A673 (cell line): ENCODE data around the gene EPHB3. TPM values are rescaled to one million over a fixed set of nuclear protein-coding genes. Genes with fewer than 3 reads are reported as not detected.
A peak's percentile ranks its signal among the peaks of the same experiment; 100 is the strongest.

ENCODE experiments used
- BruUV-seq: library from RNA; stranded (reverse); fragments of 400-500 nt; replicated peaks from 2 replicates; lab custom pipeline; 2021; lab: Mats Ljungman, UMichigan
- CTCF ChIA-PET: fragments of 300-600 bp; sonication (Branson Sonifier 250); formaldehyde crosslinking; loops from one replicate; lab custom pipeline; 2022; ENCODE audit warnings: antibody characterized with exemption; lab: Charles Lee
- POLR2A ChIA-PET: fragments of 300-600 bp; sonication (Branson Sonifier 250); formaldehyde crosslinking; loops from one replicate; lab custom pipeline; 2022; ENCODE audit warnings: antibody characterized with exemption; ENCODE audit not compliant: low non-redundant PET; lab: Charles Lee
- DNase-seq: peaks from one replicate; pipeline ENCODE4 v3.0.0-alpha.2; 2015; ENCODE audit warnings: low spot score
- H3K27ac ChIP-seq: fragments of 200-600 bp; sonication (generic); 2 replicates; pipeline ENCODE4 v1.5.1; 2016; ENCODE audit warnings: mixed run types, low read depth, mild to moderate bottlenecking, mixed read lengths, antibody characterized with exemption, low read length; ENCODE audit not compliant: poor library complexity, severe bottlenecking
- H3K27me3 ChIP-seq: fragments of 200-600 bp; sonication (generic); replicated peaks from 2 replicates; pipeline ENCODE4 v1.6.1; 2017; ENCODE audit warnings: mixed run types, low read depth, mild to moderate bottlenecking, mixed read lengths, antibody characterized with exemption, low read length; ENCODE audit not compliant: insufficient read depth, poor library complexity
- H3K36me3 ChIP-seq: fragments of 200-600 bp; sonication (generic); 2 replicates; pipeline ENCODE4 v1.6.1; 2016; ENCODE audit warnings: mixed run types, mild to moderate bottlenecking, mixed read lengths, antibody characterized with exemption, low read length; ENCODE audit not compliant: insufficient read depth, poor library complexity, severe bottlenecking
- H3K4me1 ChIP-seq: fragments of 200-600 bp; sonication (generic); 2 replicates; pipeline ENCODE4 v1.6.1; 2017; ENCODE audit warnings: mixed run types, mild to moderate bottlenecking, mixed read lengths, antibody characterized with exemption, low read length; ENCODE audit not compliant: insufficient read depth, poor library complexity, severe bottlenecking
- H3K4me3 ChIP-seq: fragments of 200-600 bp; sonication (generic); 2 replicates; pipeline ENCODE4 v1.5.1; 2016; ENCODE audit warnings: low read depth, mixed run types, mild to moderate bottlenecking, mixed read lengths, low read length; ENCODE audit not compliant: poor library complexity, severe bottlenecking
- H3K9me3 ChIP-seq: fragments of 200-600 bp; sonication (generic); 2 replicates; pipeline ENCODE4 v1.6.1; 2016; ENCODE audit warnings: mixed run types, low read depth, mild to moderate bottlenecking, mixed read lengths, antibody characterized with exemption, low read length; ENCODE audit not compliant: poor library complexity, severe bottlenecking
- CTCF ChIP-seq: fragments of 300-800, 200-600 bp; sonication (generic); conservative IDR thresholded peaks from 2 replicates; pipeline ENCODE4 v1.5.1; 2017; ENCODE audit warnings: low read depth, mild to moderate bottlenecking, antibody characterized with exemption, low read length, moderate library complexity, mixed read lengths
- EZH2 ChIP-seq: fragments of 200-600 bp; sonication (generic); IDR thresholded peaks from 2 replicates; pipeline ENCODE4 v1.6.1; 2017; ENCODE audit warnings: borderline replicate concordance, low read depth, mild to moderate bottlenecking, mixed read lengths, antibody characterized with exemption, low read length; ENCODE audit not compliant: poor library complexity, severe bottlenecking
- intact Hi-C: fragments of 100-400 bp; cut with micrococcal nuclease; formaldehyde crosslinking; loops from one replicate; pipeline ENCODE4 v1.10.0; 2022; ENCODE audit not compliant: unreplicated experiment
- total RNA-seq: library from RNA; stranded (reverse); gene quantifications from 2 replicates; pipeline ENCODE4 v1.2.3, GENCODE V29; 2021

EPHB3 gene
- total RNA-seq, 1 experiment from 2014 or later = 15.6 TPM

GRCh38 chr3:184574515-184575417, 13.2 kb downstream of the EPHB3 start:
- Histone ChIP-seq H3K4me3 (no peak overlapping the region), H3K27me3 (no peaks in the 10 kb centered on the region), H3K36me3 (peaks cover 11% of the 10 kb centered on the region), H3K4me1 (peaks cover 18% of the 10 kb centered on the region), H3K9me3 (no peaks in the 10 kb centered on the region), H3K27ac (no peak overlapping the region)
- intact Hi-C loops = no loop called here
- no peak for TF ChIP-seq EZH2
- TF ChIP-seq CTCF = no peak
- no TSS peak for BruUV-seq
- ChIA-PET POLR2A (no interaction called here), CTCF (no interaction called here)
- peak; percentile 33 for DNase-seq

GRCh38 chr3:184575701-184576100, 14.1 kb downstream of the EPHB3 start:
- H3K9me3 ChIP-seq = no peaks in the 10 kb centered on the region
- CTCF ChIA-PET = no interaction called here
- H3K27me3 ChIP-seq = no peaks in the 10 kb centered on the region
- H3K4me3 ChIP-seq = no peak overlapping the region
- POLR2A ChIA-PET = no interaction called here
- BruUV-seq = no TSS peak
- H3K4me1 ChIP-seq = peaks cover 18% of the 10 kb centered on the region
- no peak for DNase-seq
- no peak for TF ChIP-seq CTCF
- peaks cover 19% of the 10 kb centered on the region for H3K36me3 ChIP-seq
- no peak overlapping the region for H3K27ac ChIP-seq
- intact Hi-C loops = no loop called here

- CTCF ChIA-PET = no interaction called here
Measured at GRCh38 chr3:184576457-184577240, 15.1 kb downstream of the EPHB3 start.

More at GRCh38 chr3:184576457-184577240, 15.1 kb downstream of the EPHB3 start:
- TF ChIP-seq CTCF (no peak), EZH2 (no peak)
- no peak overlapping the region for H3K4me3 ChIP-seq
- no peaks in the 10 kb centered on the region for H3K27me3 ChIP-seq
- intact Hi-C loops = no loop called here
- peaks cover 23% of the 10 kb centered on the region for H3K36me3 ChIP-seq
- no peak overlapping the region for H3K27ac ChIP-seq
- peaks cover 18% of the 10 kb centered on the region for H3K4me1 ChIP-seq
- no TSS peak for BruUV-seq
- no peaks in the 10 kb centered on the region for H3K9me3 ChIP-seq
- POLR2A ChIA-PET = no interaction called here
- DNase-seq = no peak
